Measurements from ENCODE around the gene MOB3A. TPM values are rescaled to one million over a fixed set of nuclear protein-coding genes. Genes with fewer than 3 reads are reported as not detected.
"Not testable (repeated sequence)": the region's sequence is repeated elsewhere in the genome, so short reads cannot be mapped to it uniquely, and the experiment has no call there.

MOB3A gene
- total and polyA plus RNA-seq, 2 of the 13 experiments (the other 11 are each of a cell fraction or from before 2014, with no cell fraction given) = 3.5 to 17.8 TPM

DNA sequence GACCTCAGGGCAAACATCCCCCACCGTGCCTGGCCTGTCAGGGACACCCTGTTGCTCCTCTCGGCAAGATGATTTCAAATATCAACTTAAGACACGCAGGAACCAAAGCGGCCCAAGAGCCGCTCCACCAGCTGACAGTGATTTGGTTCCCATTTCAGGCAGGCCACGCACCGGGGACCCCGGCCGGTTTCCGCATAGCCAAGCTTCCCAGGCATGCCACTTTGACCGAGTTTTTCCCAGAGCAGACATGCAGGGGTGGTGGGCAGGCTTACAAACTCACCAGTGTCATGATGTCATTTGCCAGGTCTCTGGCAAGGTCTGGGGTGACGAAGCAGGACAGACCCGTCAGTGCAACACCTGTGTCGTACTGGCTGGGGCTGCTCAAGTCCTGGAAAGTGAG, 36.1 kb upstream of the MOB3A start:
- 94% methylated on average over 8 of the region's 14 CpGs for WGBS (ENCODE audit: low lambda C conversion rate)
- no TSS peak for BruUV-seq (replicated peaks)
- Histone ChIP-seq H3K9ac (ENCODE audit: insufficient read depth, low read depth, low read length) (no peak overlapping the region), H3K27me3 (ENCODE audit: control insufficient read depth in 1 of 2, insufficient read depth in 2 of 2, low read length in 2 of 2) (no peaks in the 10 kb centered on the region), H3K27ac (ENCODE audit: extremely low read length, insufficient read depth, low read length) (no peak overlapping the region), H3K36me3 (replicated peaks in 1 of 2; ENCODE audit: control insufficient read depth in 1 of 2, insufficient read depth in 2 of 2, low read length in 2 of 2) (peaks cover 36 to 56% of the 10 kb centered on the region in 2 experiments; a peak in 4 of 5 replicates), H3K4me2 (ENCODE audit: low read depth, low read length) (no peak overlapping the region), H4K20me1 (ENCODE audit: insufficient read depth, low read length) (no peaks in the 10 kb centered on the region), H3K79me2 (ENCODE audit: insufficient read depth, low read length) (no peaks in the 10 kb centered on the region), H3K4me1 (ENCODE audit: insufficient read depth, low read length) (no peaks in the 10 kb centered on the region), H3K4me3 (replicated peaks in 1 of 3; ENCODE audit: insufficient read depth in 1 of 3, low read depth in 2 of 3, low read length in 3 of 3) (no peak overlapping the region), H3K9me3 (ENCODE audit: low read length) (no peaks in the 10 kb centered on the region), H2AFZ (ENCODE audit: low read length) (no peak overlapping the region)
- TF ChIP-seq MBD4 (IDR thresholded peaks at IDR 0.05; ENCODE audit: borderline replicate concordance, low read length) (no peak), HES4 (CRISPR knock-in tag; IDR thresholded peaks at IDR 0.05; ENCODE audit: borderline replicate concordance) (no peak), BORCS8-MEF2B (CRISPR knock-in tag; IDR thresholded peaks at IDR 0.05) (no peak), KAT8 (CRISPR knock-in tag; IDR thresholded peaks at IDR 0.05) (no peak)
- TF ChIP-seq, protein P1, sequence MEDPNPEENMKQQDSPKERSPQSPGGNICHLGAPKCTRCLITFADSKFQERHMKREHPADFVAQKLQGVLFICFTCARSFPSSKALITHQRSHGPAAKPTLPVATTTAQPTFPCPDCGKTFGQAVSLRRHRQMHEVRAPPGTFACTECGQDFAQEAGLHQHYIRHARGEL (CRISPR knock-in tag; IDR thresholded peaks at IDR 0.05) = no peak
- ATAC-seq = no peak
- no peak for FAIRE-seq
- DNase-seq (ENCODE audit: low spot score) = no peak
- ChIA-PET POLR2A (no interaction called here), CTCF (ENCODE audit: low intra/inter-chr PET ratio, low total read pairs) (no interaction called here)
- in situ Hi-C loops (cut with HindIII; ENCODE audit: extremely low pct_ligation_motif_present, low pct_unique_long_range_greater_than_20kb) (no loop called here), intact Hi-C loops (cut with micrococcal nuclease; ENCODE audit: unreplicated experiment) (no loop called here)

DNA sequence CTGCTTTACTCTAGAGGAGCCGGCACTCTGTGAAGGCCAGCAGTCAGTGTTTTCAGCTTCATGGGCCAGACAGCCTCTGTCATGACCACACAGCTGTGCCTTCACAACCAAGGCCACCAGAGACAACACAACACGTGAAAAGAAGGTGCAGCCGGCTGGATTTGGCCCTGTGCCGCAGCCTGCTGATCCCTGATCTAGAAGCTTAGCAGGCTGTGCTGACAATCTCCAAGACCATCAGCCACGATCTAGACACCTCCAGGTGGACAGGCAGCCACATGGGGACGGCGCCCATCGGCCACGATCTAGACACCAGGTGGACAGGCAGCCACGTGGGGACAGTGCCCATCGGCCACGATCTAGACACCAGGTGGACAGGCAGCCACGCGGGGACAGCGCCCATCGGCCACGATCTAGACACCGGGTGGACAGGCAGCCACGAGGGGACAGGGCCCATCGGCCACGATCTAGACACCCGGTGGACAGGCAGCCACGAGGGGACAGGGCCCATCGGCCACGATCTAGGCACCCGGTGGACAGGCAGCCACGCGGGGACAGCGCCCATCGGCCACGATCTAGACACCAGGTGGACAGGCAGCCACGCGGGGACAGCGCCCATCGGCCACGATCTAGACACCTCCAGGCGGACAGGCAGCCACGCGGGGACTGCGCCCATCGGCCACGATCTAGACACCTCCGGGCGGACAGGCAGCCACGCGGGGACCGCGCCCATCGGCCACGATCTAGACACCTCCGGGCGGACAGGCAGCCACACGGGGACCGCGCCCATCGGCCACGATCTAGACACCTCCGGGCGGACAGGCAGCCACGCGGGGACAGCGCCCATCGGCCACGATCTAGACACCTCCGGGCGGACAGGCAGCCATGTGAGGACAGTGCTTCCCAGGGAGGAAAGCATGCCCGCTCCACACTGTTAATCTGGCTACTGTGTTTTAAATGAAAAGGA, 35.2 kb upstream of the MOB3A start:
- not testable (repeated sequence) for BruUV-seq (replicated peaks)
- peaks cover 32 to 51% of the 10 kb centered on the region in 2 experiments; a peak in 4 of 5 replicates for H3K36me3 ChIP-seq (replicated peaks in 1 of 2; ENCODE audit: control insufficient read depth in 1 of 2, insufficient read depth in 2 of 2, low read length in 2 of 2)

More for the DNA sequence above, 35.2 kb upstream of the MOB3A start:
- intact Hi-C loops (cut with micrococcal nuclease; ENCODE audit: unreplicated experiment); POLR2A ChIA-PET; H3K4me3 ChIP-seq (replicated peaks in 1 of 3; ENCODE audit: insufficient read depth in 1 of 3, low read depth in 2 of 3, low read length in 3 of 3); DNase-seq (ENCODE audit: low spot score); H2AFZ ChIP-seq (ENCODE audit: low read length); H3K9me3 ChIP-seq (ENCODE audit: low read length); H4K20me1 ChIP-seq (ENCODE audit: insufficient read depth, low read length); H3K9ac ChIP-seq (ENCODE audit: insufficient read depth, low read depth, low read length); CTCF ChIA-PET (ENCODE audit: low intra/inter-chr PET ratio, low total read pairs); H3K4me1 ChIP-seq (ENCODE audit: insufficient read depth, low read length); ATAC-seq; in situ Hi-C loops (cut with HindIII; ENCODE audit: extremely low pct_ligation_motif_present, low pct_unique_long_range_greater_than_20kb); FAIRE-seq; H3K27ac ChIP-seq (ENCODE audit: extremely low read length, insufficient read depth, low read length); H3K79me2 ChIP-seq (ENCODE audit: insufficient read depth, low read length); H3K27me3 ChIP-seq (ENCODE audit: control insufficient read depth in 1 of 2, insufficient read depth in 2 of 2, low read length in 2 of 2); H3K4me2 ChIP-seq (ENCODE audit: low read depth, low read length): not testable (repeated sequence)
- 0 out of 2 replicates have a peak, but pooled peaks have one; percentile 25 for TF ChIP-seq RBFOX2 (IDR thresholded peaks at IDR 0.05; ENCODE audit: low read depth, low read length)
- WGBS (ENCODE audit: low lambda C conversion rate) = 92% methylated on average over 41 of the region's 67 CpGs

Measured in HepG2 (cell line).